GM12801 (cell line): ENCODE results near the gene MINAR1.

Source experiments
- TF ChIP-seq, protein P1 (sequence below): IDR thresholded peaks from one replicate; pipeline ENCODE4 v1.5.1; 2011; ENCODE audit warnings: control low read depth; ENCODE audit not compliant: insufficient read length; ENCODE audit errors: extremely low read depth

MINAR1 gene

DNA sequence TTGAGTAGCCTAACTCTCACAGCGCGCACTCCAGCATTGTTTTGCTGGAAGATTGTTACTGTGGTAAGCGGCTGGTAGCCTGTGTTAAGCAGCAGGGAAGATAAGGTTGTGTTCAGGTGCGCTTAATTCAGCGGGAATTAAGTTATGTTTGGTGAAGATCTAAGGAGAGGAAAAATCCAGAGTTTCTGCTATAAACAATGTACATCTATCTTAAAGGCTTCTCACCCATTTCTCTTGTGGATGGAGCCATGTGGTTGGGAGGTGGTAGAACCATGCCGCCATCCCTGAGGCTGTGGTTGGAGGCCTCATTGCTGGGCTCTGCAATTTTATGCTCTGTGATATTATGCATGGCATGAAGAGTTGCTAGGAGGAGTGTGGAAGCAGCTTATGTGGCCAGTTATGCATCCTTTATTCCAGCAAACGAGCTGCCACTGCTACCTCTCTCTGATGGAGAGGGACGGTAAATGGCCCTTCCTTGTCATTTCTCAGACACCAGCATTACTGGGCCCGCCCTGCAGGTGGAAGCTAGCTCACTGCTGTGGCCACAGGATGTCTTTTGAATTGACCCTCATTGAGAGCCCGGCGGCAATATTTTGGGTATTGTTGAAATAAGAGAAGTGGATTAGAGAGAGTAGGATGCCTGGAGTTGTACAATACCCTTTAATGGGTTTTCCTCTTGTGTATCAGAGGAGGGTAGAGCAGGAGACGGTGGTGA lies 1.3 kb downstream of the MINAR1 start:
- TF ChIP-seq, protein P1, sequence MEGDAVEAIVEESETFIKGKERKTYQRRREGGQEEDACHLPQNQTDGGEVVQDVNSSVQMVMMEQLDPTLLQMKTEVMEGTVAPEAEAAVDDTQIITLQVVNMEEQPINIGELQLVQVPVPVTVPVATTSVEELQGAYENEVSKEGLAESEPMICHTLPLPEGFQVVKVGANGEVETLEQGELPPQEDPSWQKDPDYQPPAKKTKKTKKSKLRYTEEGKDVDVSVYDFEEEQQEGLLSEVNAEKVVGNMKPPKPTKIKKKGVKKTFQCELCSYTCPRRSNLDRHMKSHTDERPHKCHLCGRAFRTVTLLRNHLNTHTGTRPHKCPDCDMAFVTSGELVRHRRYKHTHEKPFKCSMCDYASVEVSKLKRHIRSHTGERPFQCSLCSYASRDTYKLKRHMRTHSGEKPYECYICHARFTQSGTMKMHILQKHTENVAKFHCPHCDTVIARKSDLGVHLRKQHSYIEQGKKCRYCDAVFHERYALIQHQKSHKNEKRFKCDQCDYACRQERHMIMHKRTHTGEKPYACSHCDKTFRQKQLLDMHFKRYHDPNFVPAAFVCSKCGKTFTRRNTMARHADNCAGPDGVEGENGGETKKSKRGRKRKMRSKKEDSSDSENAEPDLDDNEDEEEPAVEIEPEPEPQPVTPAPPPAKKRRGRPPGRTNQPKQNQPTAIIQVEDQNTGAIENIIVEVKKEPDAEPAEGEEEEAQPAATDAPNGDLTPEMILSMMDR: no peak

DNA sequence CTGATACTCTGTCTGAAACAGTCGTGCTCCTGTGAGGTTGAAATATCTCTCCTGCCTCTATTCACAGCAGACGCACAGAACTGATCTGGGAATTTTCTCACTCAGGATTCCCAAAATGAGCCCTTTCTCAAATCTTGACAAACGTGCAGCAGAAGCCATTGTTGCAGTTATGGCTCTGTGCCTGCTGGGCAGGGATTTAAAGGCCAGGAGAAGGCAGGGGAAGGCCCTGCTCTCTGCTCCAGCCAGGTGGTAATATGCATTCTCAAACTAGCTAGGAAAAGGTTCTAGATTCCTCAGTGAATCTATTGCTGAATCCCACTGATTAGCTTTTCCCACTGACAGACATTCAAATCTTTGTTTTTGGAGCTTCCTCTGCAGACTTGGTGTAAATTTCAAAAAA lies 2.2 kb downstream of the MINAR1 start:
- TF ChIP-seq, protein P1: no peak

DNA sequence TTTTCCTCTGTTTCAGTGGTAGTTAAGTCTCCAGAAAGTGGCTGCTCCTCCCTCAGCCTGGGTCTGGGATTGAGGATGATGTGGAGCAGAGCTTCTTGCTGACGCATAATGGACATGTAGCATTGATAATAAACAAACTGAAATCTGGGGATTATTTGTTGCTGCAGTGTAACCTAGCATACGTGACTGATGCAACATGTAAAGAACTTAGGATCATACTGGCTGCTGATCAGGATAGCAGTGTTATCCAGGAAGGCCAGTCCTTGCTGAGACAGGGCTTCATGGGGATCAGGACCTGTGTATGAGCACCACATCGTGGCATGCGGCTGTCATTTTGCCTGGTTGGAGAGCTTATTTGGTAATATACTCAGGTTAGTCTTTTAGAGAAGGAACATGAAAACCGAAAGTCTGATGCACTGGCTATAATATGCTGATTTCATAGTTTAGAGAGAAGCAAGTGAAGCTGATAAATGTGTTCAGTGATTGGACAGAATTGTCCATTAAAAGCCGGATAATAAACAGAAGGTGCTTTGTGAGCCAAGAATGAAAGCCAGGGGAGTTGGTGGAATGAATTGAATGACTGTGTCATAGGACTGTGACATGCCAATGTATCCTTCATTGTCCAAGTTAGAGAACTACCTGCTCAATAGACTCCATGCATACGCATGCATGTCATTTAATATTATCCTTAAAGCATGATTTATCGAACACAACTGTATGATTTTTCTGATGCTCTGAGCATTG lies 4.1 kb downstream of the MINAR1 start:
- TF ChIP-seq, protein P1: no peak

DNA sequence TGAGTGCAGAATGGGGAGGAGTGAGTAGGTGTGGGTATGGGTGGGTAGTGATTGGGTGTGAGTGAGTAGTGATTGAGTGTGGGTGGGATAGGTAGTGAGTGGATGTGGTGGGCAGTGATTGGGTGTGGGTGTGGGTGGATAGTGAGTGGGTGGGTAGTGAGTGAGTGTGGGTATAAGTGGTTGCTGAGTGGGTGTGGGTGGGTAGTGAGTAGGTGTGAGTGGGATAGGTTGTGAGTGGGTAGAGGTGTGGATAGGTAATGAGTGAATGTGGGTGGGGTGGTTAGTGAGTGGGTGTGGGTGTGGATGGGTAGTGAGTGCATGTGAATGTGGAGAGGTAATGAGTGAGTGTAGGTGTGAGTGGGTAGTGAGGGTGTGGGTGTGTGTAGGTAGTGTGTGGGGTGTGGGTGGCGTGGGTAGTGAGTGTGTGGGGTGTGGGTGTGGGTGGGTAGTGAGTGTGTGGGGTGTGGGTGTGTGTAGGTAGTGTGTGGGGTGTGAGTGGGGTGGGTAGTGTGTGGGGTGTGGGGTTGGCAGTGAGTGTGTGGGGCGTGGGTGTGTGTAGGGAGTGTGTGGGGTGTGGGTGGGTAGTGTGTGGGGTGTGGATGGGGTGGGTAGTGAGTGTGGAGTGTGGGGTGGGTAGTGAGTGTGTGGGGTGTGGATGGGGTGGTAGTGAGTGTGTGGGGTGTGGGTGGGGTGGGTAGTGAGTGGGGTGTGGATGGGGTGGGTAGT lies 5.3 kb downstream of the MINAR1 start:
- TF ChIP-seq, protein P1: no peak

DNA sequence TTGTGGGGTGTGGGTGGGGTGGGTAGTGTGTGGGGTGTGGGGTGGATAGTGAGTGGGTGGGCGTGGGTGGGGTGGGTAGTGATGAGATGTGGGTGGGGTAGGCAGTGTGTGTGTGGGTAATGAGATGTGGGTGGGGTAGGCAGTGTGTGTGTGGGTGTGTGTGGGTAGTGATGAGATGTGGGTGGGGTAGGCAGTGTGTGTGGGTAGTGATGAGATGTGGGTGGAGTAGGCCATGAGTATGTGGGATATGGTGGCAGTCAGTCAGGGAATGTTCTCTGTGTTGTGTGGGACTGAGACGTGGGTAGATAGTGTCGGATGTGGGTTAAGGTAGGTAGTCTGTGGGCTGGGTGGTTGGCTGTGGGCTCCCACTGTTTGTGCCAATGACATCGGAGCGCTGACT lies 7.1 kb downstream of the MINAR1 start:
- TF ChIP-seq, protein P1: no peak

DNA sequence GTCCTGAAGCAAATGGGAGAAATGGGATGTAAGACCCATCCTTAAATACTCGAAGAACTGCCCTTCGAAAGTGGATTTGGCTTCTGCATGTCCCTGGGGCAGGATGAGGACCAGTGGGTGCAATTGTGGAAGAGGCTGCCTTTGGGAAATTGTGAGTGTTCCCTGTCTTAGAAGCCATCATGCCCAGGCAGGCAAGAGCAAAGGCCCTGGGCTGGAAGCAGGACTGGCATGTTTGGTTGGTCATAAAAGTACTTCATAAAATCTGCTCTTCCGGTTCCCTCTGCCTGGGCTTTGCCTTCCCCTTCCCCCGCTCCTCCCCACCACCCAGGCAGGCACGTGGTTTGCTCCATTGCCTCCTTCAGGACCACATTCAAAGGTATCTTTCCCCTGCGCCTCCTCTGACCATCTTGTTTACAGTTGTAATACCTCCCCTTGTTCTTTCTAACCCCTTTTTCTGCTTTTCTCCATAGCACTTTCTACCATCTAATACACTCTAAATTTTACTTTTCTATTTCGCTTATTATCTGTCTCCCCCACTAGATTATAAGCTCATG lies 8.3 kb downstream of the MINAR1 start:
- TF ChIP-seq, protein P1: no peak

DNA sequence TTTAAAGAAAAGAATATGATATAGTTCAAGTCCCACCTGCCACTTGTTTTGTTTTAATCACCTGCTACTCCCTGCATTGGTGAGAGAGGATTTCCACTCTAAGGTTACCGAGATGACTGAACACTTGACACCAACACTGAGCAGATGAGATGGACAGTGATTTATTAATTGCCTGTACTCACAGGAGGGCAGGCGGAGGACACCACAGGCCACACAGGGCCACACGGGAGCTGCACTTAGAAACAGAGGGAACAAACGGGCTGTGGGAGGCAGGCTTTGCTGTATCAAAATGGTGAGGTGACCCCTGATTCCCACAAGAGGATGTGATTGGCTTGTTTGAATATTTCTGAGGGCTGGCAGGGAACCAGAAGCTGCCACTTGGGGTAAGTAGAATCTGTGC lies 10.8 kb downstream of the MINAR1 start:
- TF ChIP-seq, protein P1: no peak
